Sigmoid colon (tissue), 7 donors: Measurements from ENCODE around the gene P2RX4. TPM values are rescaled to one million over a fixed set of nuclear protein-coding genes. Genes with fewer than 3 reads are reported as not detected.

Source experiments
- DNase-seq: peaks from one replicate; pipeline ENCODE4 v3.0.0-alpha.2; 2019
- H3K27ac ChIP-seq, 4 donors: fragments of 200-600 bp; sonication (generic); one replicate each; pipeline ENCODE4 v1.5.1; 2016 to 2019; ENCODE audit warnings: mild to moderate bottlenecking in 1 of 4
- H3K27me3 ChIP-seq, 3 donors: fragments of 200-600 bp; sonication (generic); one replicate each; pipeline ENCODE4 v1.5.1; 2019; ENCODE audit warnings: mild to moderate bottlenecking in 1 of 3
- H3K36me3 ChIP-seq, 4 donors: fragments of 200-600 bp; sonication (generic); one replicate each; pipeline ENCODE4 v1.5.1; 2016 to 2019
- H3K4me1 ChIP-seq, 4 donors: fragments of 200-600 bp; sonication (generic); one replicate each; pipeline ENCODE4 v1.5.1; 2017 to 2019
- H3K4me3 ChIP-seq, 4 donors: fragments of 200-600 bp; sonication (generic); one replicate each; pipeline ENCODE4 v1.5.1; 2017 to 2019; ENCODE audit warnings: mild to moderate bottlenecking in 2 of 4, moderate library complexity in 1 of 4
- H3K9me3 ChIP-seq, 4 donors: fragments of 200-600 bp in 3 of 4; sonication (generic) in 3 of 4; one replicate each; pipeline versions ENCODE4 v1.5.1 to v1.6.1; 2013 to 2019
- EP300 ChIP-seq, 4 donors: sonication (generic); formaldehyde crosslinking; IDR thresholded peaks; one replicate each; pipeline ENCODE4 v1.6.1; 2017; ENCODE audit warnings: antibody characterized with exemption in 4 of 4
- POLR2A ChIP-seq, 2 donors: fragments of 450-650 bp; IDR thresholded peaks; one replicate each; pipeline ENCODE4 v1.6.1; 2016; ENCODE audit warnings: antibody characterized with exemption in 2 of 2, mild to moderate bottlenecking in 2 of 2, moderate library complexity in 2 of 2
- POLR2AphosphoS5 ChIP-seq, 4 donors: sonication (generic); formaldehyde crosslinking; IDR thresholded peaks; one replicate each; pipeline ENCODE4 v1.6.1; 2017; ENCODE audit warnings: antibody characterized with exemption in 4 of 4
- WGBS, 2 donors: extraction: QIAGEN DNeasy Blood & Tissue Kit; methylation state at CpG; one replicate each; pipeline ENCODE4 v1.1.7; 2013; 5-methylcytosine and 5-hydroxymethylcytosine counted together
- intact Hi-C: fragments of 100-400 bp; cut with DNase I; formaldehyde crosslinking; loops from one replicate; pipeline ENCODE4 v1.15.1; 2023
- polyA plus RNA-seq, 3 donors: library from polyadenylated mRNA; stranded (reverse); fragments of 200-250 nt; gene quantifications; one replicate each; pipeline ENCODE4 v1.2.3, GENCODE V29; 2013
- total RNA-seq, 4 donors: library from RNA; depleted of rRNA; stranded (reverse); fragments of >200 nt; gene quantifications; one replicate each; pipeline ENCODE4 v1.1.0, GENCODE V29; 2016
- TF ChIP-seq, protein P1 (sequence below), 4 experiments: fragments of 450-650 bp in 3 of 4; fragments of 200-600 bp in 1 of 4; IDR thresholded peaks; one replicate each; pipeline ENCODE4 v1.5.1; 2016 to 2019; ENCODE audit warnings: antibody characterized with exemption in 4 of 4, mild to moderate bottlenecking in 3 of 4, moderate library complexity in 2 of 4
- donor health status: healthy with polysubstance abuse.
- donor health status: Bipolar disorder and iron deficiency.
- donor health status: healthy.

P2RX4 gene
- total and polyA plus RNA-seq, 7 donors, result 26.0 to 84.4 (median 36.9) TPM

DNA sequence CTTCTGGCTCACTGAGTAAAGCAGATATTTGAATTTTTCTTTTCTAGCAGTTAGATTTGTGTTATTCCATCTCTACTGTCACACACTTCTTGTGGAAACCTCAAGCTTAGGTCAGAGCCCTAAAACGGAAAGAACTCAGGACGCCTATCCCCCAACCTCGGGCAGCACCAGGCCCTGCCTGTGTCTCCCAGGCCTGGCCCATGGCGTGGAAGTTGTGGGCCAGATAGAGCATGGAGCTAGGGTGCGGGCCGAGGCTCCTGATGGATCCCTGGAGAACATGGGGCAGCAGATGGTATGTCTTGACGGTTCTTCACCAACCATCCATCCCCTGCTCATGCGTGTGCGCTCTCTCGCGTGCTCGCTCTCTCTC lies 20.6 kb downstream of the P2RX4 start:
- H3K36me3 ChIP-seq, result peaks cover 0 to 40% (median 14%) of the 10 kb centered on the region in 4 donors
- no peak overlapping the region for H3K27ac ChIP-seq
- intact Hi-C loops, result no loop called here
- no peak overlapping the region for H3K4me3 ChIP-seq
- peaks cover 0 to 6% (median 3%) of the 10 kb centered on the region in 4 donors for H3K4me1 ChIP-seq
- WGBS, 2 donors, result 86 to 92% methylated on average over 12 of the region's 12 CpGs
- H3K9me3 ChIP-seq, result no peaks in the 10 kb centered on the region
- TF ChIP-seq POLR2AphosphoS5 (IDR thresholded peaks at IDR 0.05), result no peak
- TF ChIP-seq, protein P1, sequence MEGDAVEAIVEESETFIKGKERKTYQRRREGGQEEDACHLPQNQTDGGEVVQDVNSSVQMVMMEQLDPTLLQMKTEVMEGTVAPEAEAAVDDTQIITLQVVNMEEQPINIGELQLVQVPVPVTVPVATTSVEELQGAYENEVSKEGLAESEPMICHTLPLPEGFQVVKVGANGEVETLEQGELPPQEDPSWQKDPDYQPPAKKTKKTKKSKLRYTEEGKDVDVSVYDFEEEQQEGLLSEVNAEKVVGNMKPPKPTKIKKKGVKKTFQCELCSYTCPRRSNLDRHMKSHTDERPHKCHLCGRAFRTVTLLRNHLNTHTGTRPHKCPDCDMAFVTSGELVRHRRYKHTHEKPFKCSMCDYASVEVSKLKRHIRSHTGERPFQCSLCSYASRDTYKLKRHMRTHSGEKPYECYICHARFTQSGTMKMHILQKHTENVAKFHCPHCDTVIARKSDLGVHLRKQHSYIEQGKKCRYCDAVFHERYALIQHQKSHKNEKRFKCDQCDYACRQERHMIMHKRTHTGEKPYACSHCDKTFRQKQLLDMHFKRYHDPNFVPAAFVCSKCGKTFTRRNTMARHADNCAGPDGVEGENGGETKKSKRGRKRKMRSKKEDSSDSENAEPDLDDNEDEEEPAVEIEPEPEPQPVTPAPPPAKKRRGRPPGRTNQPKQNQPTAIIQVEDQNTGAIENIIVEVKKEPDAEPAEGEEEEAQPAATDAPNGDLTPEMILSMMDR (IDR thresholded peaks at IDR 0.05), result peak in 1 of 4 experiments; percentile 30
- no peak for DNase-seq
- no peaks in the 10 kb centered on the region for H3K27me3 ChIP-seq

DNA sequence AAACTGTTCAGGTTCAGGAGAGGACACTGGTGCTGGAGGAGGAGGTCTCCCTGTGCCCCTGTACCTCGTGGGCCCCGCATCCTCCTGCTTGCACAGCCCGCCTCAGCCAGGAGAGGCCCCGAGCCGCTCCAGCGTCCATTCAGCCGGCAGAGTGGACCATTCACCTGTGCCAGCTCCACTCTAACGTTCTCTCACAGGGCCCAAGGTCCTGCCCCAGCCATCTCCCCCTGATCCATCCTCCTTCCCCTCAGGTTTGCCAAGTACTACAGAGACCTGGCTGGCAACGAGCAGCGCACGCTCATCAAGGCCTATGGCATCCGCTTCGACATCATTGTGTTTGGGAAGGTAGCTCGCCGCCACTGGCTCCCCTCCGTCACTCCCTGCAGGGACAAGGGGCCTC lies 22.2 kb downstream of the P2RX4 start:
- intact Hi-C loops, result no loop called here
- Histone ChIP-seq H3K4me3 (no peak overlapping the region), H3K9me3 (no peaks in the 10 kb centered on the region), H3K4me1 (peaks cover 0 to 9% (median 5%) of the 10 kb centered on the region in 4 donors), H3K27ac (no peak overlapping the region), H3K27me3 (no peaks in the 10 kb centered on the region), H3K36me3 (peaks cover 0 to 31% (median 9%) of the 10 kb centered on the region in 4 donors)
- DNase-seq, result no peak
- 88 to 94% methylated on average over 16 of the region's 16 CpGs for WGBS, 2 donors
- no peak for TF ChIP-seq POLR2AphosphoS5 (IDR thresholded peaks at IDR 0.05)
- TF ChIP-seq POLR2A (IDR thresholded peaks at IDR 0.05), result no peak
- TF ChIP-seq EP300 (IDR thresholded peaks at IDR 0.05), result no peak
- TF ChIP-seq, protein P1 (IDR thresholded peaks at IDR 0.05), result no peak

DNA sequence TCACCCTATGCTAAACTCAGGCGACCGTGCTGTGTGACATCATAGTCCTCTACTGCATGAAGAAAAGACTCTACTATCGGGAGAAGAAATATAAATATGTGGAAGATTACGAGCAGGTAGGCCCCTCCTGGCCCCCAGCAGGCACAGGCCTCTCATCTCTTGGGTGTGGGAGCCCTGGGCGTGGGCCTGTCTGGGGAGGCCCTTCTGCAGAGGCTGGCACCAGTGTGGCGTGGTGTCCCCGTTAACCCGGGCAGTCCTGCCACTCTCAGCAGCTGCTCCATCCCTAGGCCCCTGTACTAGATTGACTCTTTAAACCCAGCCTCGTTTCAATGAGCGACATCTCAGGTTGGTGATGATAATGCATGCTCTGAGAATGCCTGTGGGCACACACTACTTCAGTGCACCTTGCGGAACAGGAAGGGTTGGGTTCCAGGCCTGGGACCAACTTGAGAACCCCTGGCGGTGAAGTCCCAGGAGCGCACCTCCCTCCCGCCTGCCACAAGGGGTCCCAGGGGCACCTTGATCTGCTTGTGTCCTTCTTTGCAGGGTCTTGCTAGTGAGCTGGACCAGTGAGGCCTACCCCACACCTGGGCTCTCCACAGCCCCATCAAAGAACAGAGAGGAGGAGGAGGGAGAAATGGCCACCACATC lies 23.2 kb downstream of the P2RX4 start:
- Histone ChIP-seq H3K4me3 (no peak overlapping the region), H3K9me3 (no peaks in the 10 kb centered on the region), H3K27me3 (no peaks in the 10 kb centered on the region), H3K4me1 (peaks cover 0 to 18% (median 14%) of the 10 kb centered on the region in 4 donors), H3K27ac (no peak overlapping the region), H3K36me3 (peaks cover 0 to 31% (median 9%) of the 10 kb centered on the region in 4 donors)
- 87 to 93% methylated on average over 14 of the region's 14 CpGs for WGBS, 2 donors
- no peak for DNase-seq
- TF ChIP-seq, protein P1 (IDR thresholded peaks at IDR 0.05), result no peak
- TF ChIP-seq EP300 (IDR thresholded peaks at IDR 0.05) (no peak), POLR2A (IDR thresholded peaks at IDR 0.05) (no peak), POLR2AphosphoS5 (IDR thresholded peaks at IDR 0.05) (no peak)
- intact Hi-C loops, result no loop called here

- Histone ChIP-seq H3K27me3 (no peaks in the 10 kb centered on the region), H3K9me3 (no peaks in the 10 kb centered on the region), H3K4me3 (no peak overlapping the region), H3K4me1 (peaks cover 0 to 23% (median 19%) of the 10 kb centered on the region in 4 donors), H3K36me3 (peaks cover 0 to 29% (median 8%) of the 10 kb centered on the region in 4 donors), H3K27ac (no peak overlapping the region)
- TF ChIP-seq POLR2A (IDR thresholded peaks at IDR 0.05), result no peak
- 90 to 91% methylated on average over 11 of the region's 11 CpGs for WGBS, 2 donors
- intact Hi-C loops, result no loop called here
- DNase-seq, result no peak
These were observed 23.7 kb downstream of the P2RX4 start for GRCh38 chr12:121233628-121234020.

DNA sequence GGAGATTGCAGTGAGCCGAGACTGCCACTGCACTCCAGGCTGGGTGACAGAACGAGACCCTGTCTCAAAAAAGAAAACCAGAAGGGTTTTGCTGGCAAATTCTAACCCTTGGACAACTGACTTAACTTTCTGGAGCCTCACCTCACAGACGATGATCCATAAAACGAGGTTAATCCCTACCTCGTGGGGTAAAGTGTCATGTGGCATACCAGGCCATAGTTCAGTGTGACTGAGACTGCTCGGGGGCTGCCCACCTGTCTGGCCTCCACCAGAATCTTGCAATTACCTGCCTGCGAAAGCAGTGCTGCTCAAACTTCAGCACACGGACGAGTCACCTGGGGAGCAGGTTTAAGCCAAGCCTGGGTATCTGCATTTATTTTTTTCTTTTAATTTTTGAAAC lies 26.8 kb downstream of the P2RX4 start:
- H3K9me3 ChIP-seq, result no peaks in the 10 kb centered on the region
- no peaks in the 10 kb centered on the region for H3K27me3 ChIP-seq
- 76 to 89% methylated on average over 9 of the region's 9 CpGs for WGBS, 2 donors
- intact Hi-C loops, result no loop called here
- no peak for DNase-seq
- peak overlapping the region in 1 of 4 donors; percentile 76 for H3K27ac ChIP-seq
- H3K36me3 ChIP-seq, result peaks cover 0 to 23% (median 5%) of the 10 kb centered on the region in 4 donors
- H3K4me3 ChIP-seq, result no peak overlapping the region
- TF ChIP-seq, protein P1 (IDR thresholded peaks at IDR 0.05), result no peak
- TF ChIP-seq POLR2AphosphoS5 (IDR thresholded peaks at IDR 0.05), result no peak
- TF ChIP-seq POLR2A (IDR thresholded peaks at IDR 0.05), result no peak
- TF ChIP-seq EP300 (IDR thresholded peaks at IDR 0.05), result no peak
- peaks cover 0 to 48% (median 42%) of the 10 kb centered on the region in 4 donors for H3K4me1 ChIP-seq
